ENCODE results near the gene PBRM1.

DNA sequence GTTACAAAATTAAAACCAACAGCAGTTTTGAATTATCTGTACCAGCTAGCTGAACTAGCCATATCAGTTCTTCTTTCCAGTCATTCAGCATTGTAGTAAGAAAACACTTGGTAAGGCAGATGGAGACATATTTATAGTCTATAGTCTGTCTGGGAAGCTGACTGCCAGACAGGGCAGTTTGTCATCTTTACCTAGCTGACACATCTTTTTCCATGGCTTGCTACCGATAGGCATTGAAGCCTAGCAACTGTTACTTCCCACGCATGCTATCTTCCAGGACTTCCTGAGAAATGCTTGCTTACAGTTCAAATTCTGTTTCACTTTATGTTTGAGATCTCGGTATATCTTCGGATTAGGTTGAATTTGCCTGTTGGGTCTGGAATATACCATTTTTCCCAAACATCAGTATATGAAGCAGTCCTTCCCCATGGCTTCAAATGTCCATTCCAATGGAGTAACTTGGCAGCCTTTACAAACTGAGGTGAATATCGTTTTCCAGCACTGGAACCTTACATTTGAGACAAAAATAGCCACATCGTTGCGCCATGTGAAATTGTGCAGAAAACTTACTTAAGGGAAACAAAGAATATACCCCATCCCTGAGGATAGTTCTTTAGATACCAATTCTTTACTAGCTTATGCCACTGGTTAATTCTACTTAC lies 8.9 kb upstream of the PBRM1 start:
- TF ChIP-seq POLR2A (IDR thresholded peaks at IDR 0.05) = no peak
- TF ChIP-seq, protein P1, sequence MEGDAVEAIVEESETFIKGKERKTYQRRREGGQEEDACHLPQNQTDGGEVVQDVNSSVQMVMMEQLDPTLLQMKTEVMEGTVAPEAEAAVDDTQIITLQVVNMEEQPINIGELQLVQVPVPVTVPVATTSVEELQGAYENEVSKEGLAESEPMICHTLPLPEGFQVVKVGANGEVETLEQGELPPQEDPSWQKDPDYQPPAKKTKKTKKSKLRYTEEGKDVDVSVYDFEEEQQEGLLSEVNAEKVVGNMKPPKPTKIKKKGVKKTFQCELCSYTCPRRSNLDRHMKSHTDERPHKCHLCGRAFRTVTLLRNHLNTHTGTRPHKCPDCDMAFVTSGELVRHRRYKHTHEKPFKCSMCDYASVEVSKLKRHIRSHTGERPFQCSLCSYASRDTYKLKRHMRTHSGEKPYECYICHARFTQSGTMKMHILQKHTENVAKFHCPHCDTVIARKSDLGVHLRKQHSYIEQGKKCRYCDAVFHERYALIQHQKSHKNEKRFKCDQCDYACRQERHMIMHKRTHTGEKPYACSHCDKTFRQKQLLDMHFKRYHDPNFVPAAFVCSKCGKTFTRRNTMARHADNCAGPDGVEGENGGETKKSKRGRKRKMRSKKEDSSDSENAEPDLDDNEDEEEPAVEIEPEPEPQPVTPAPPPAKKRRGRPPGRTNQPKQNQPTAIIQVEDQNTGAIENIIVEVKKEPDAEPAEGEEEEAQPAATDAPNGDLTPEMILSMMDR (IDR thresholded peaks at IDR 0.05) = no peak
